Body of pancreas (tissue), 4 donors: ENCODE results near the gene TJAP1. TPM values are rescaled to one million over a fixed set of nuclear protein-coding genes. Genes with fewer than 3 reads are reported as not detected.

Experiments used
- ATAC-seq: fragments of 150-250 bp; one replicate; pipeline ENCODE4 v1.9.1; 2016
- DNase-seq, 4 donors: peaks; one replicate each; pipeline ENCODE4 v3.0.0-alpha.2; 2019
- H3K27ac ChIP-seq, 4 donors: fragments of 200-600 bp; sonication (generic); 1 replicate in 3 of 4; 2 replicates in 1 of 4; pipeline versions ENCODE4 v1.5.1 to v1.6.1; 2016 to 2019; ENCODE audit warnings: mild to moderate bottlenecking in 1 of 4, mixed read lengths in 1 of 4, moderate library complexity in 1 of 4
- H3K27me3 ChIP-seq, 2 donors: fragments of 200-600 bp; sonication (generic); one replicate each; pipeline ENCODE4 v1.6.0; 2016; ENCODE audit warnings: mild to moderate bottlenecking in 1 of 2
- H3K36me3 ChIP-seq, 2 donors: fragments of 200-600 bp; sonication (generic); replicated peaks in 1 of 2; 2 replicates each; pipeline ENCODE4 v1.5.1; 2016; ENCODE audit warnings: low read depth in 2 of 2; ENCODE audit not compliant: insufficient read depth in 1 of 2
- H3K4me1 ChIP-seq: fragments of 200-600 bp; sonication (generic); one replicate; pipeline ENCODE4 v1.6.0; 2016
- H3K4me3 ChIP-seq, 2 donors: fragments of 200-600 bp; sonication (generic); 1 replicate in 1 of 2; 2 replicates in 1 of 2; pipeline ENCODE4 v1.5.1; 2016 to 2019
- H3K9me3 ChIP-seq, 3 donors: fragments of 200-600 bp; sonication (generic); 1 replicate in 2 of 3; 2 replicates in 1 of 3; pipeline ENCODE4 v1.5.1; 2016
- CTCF ChIP-seq, 7 experiments: fragments of 450-650 bp in 4 of 7; fragments of 200-600 bp in 3 of 7; sonication (generic) in 3 of 7; IDR thresholded peaks; one replicate each; pipeline ENCODE4 v1.5.1; 2016 to 2019; ENCODE audit warnings: antibody characterized with exemption in 7 of 7
- POLR2A ChIP-seq, 3 donors: fragments of 450-650 bp; IDR thresholded peaks; one replicate each; pipeline ENCODE4 v1.6.1; 2016; ENCODE audit warnings: antibody characterized with exemption in 3 of 3, mild to moderate bottlenecking in 2 of 3
- WGBS, 2 donors: methylation state at CpG; one replicate each; pipeline ENCODE4 v1.1.5; 2017; 5-methylcytosine and 5-hydroxymethylcytosine counted together
- intact Hi-C: fragments of 100-400 bp; cut with DNase I; formaldehyde crosslinking; loops from one replicate; pipeline ENCODE4 v1.15.1; 2023
- total RNA-seq, 2 donors: library from RNA; depleted of rRNA; stranded (reverse); fragments of >200 nt; gene quantifications; one replicate each; pipeline ENCODE4 v1.1.0, GENCODE V29; 2016

The TJAP1 gene
- total RNA-seq, 2 donors from 2014 or later, result 16.9 to 47.5 TPM

GRCh38 chr6:43475516-43475915 is 1.9 kb upstream of the TJAP1 start:
- DNase-seq (no peak), ATAC-seq (no peak)
- Histone ChIP-seq H3K9me3 (no peaks in the 10 kb centered on the region), H3K27ac (no peak overlapping the region), H3K27me3 (no peaks in the 10 kb centered on the region), H3K36me3 (no peaks in the 10 kb centered on the region), H3K4me1 (peaks cover 31% of the 10 kb centered on the region), H3K4me3 (no peak overlapping the region)
- TF ChIP-seq CTCF (IDR thresholded peaks at IDR 0.05) (no peak), POLR2A (IDR thresholded peaks at IDR 0.05) (no peak)
- WGBS, 2 donors, result 67 to 79% methylated on average over 5 to 6 of the region's 6 CpGs
- intact Hi-C loops, result no loop called here

- Histone ChIP-seq H3K27me3 (no peaks in the 10 kb centered on the region), H3K36me3 (no peaks in the 10 kb centered on the region), H3K4me1 (peaks cover 41% of the 10 kb centered on the region), H3K9me3 (no peaks in the 10 kb centered on the region), H3K27ac (peak overlapping the region in 3 of 4 donors; percentile 75 to 83 (median 76)), H3K4me3 (no peak overlapping the region)
- intact Hi-C loops, result no loop called here
- 24 to 33% methylated on average over 2 of the region's 2 CpGs for WGBS, 2 donors
- no peak for ATAC-seq
- DNase-seq, result no peak
- TF ChIP-seq POLR2A (IDR thresholded peaks at IDR 0.05), result no peak
- TF ChIP-seq CTCF (IDR thresholded peaks at IDR 0.05), result no peak
These were observed 624 bp upstream of the TJAP1 start for GRCh38 chr6:43476746-43477145.

GRCh38 chr6:43478008-43478372 is 620 bp downstream of the TJAP1 start:
- Histone ChIP-seq H3K4me1 (peaks cover 45% of the 10 kb centered on the region), H3K27me3 (no peaks in the 10 kb centered on the region), H3K27ac (peak overlapping the region in 3 of 4 donors; percentile 75 to 83 (median 76)), H3K36me3 (no peaks in the 10 kb centered on the region), H3K9me3 (no peaks in the 10 kb centered on the region), H3K4me3 (peak overlapping the region; percentile 53 to 80)
- TF ChIP-seq POLR2A (IDR thresholded peaks at IDR 0.05), result no peak
- no peak for TF ChIP-seq CTCF (IDR thresholded peaks at IDR 0.05)
- no peak for ATAC-seq
- no peak for DNase-seq
- 5 to 10% methylated on average over 3 of the region's 3 CpGs for WGBS, 2 donors
- intact Hi-C loops, result no loop called here

- intact Hi-C loops, result no loop called here
- ATAC-seq, result no peak
- H3K27me3 ChIP-seq, result no peaks in the 10 kb centered on the region
- H3K27ac ChIP-seq, result no peak overlapping the region
- no peaks in the 10 kb centered on the region for H3K36me3 ChIP-seq
- H3K9me3 ChIP-seq, result no peaks in the 10 kb centered on the region
- peaks cover 45% of the 10 kb centered on the region for H3K4me1 ChIP-seq
- DNase-seq, result no peak
- 51% methylated on average over 2 of the region's 2 CpGs for WGBS, 2 donors
- TF ChIP-seq POLR2A (IDR thresholded peaks at IDR 0.05) (no peak), CTCF (IDR thresholded peaks at IDR 0.05) (no peak)
- no peak overlapping the region for H3K4me3 ChIP-seq
These were observed 3.7 kb downstream of the TJAP1 start for GRCh38 chr6:43481075-43481474.

- Histone ChIP-seq H3K9me3 (no peaks in the 10 kb centered on the region), H3K36me3 (no peaks in the 10 kb centered on the region), H3K4me1 (peaks cover 45% of the 10 kb centered on the region), H3K27ac (no peak overlapping the region), H3K27me3 (no peaks in the 10 kb centered on the region), H3K4me3 (no peak overlapping the region)
- TF ChIP-seq POLR2A (IDR thresholded peaks at IDR 0.05), result no peak
- no peak for TF ChIP-seq CTCF (IDR thresholded peaks at IDR 0.05)
- no peak for ATAC-seq
- peak in 3 of 4 donors; percentile 38 to 61 (median 58) for DNase-seq
- 43 to 49% methylated on average over 11 of the region's 11 CpGs for WGBS, 2 donors
- intact Hi-C loops, result no loop called here
These were observed 4.3 kb downstream of the TJAP1 start for GRCh38 chr6:43481591-43482236.
